ENCODE data around the gene P2RX6. TPM values are rescaled to one million over a fixed set of nuclear protein-coding genes. Genes with fewer than 3 reads are reported as not detected.
A peak's percentile ranks its signal among the peaks of the same experiment; 100 is the strongest.

Gene P2RX6
- total and polyA plus RNA-seq, 9 of the 15 experiments (the other 6 are each of a cell fraction or from before 2014, with no cell fraction given) = 0.01 to 3.9 (median 1.5) TPM; not detected in 1

GRCh38 chr22:21070690-21071615, 56.0 kb downstream of the P2RX6 start:
- Histone ChIP-seq H3K36me3 (ENCODE audit: control insufficient read depth, insufficient read depth, low read length) (no peaks in the 10 kb centered on the region), H3K79me2 (ENCODE audit: control insufficient read depth, insufficient read depth, low read length) (no peaks in the 10 kb centered on the region), H4K20me1 (replicated peaks; ENCODE audit: control insufficient read depth, insufficient read depth, low read length) (peaks cover under 1% of the 10 kb centered on the region; the same call in 1 of the 2 replicates), H3K27ac (ENCODE audit: extremely low read depth, low read depth, low read length) (no peak overlapping the region), H2AFZ (ENCODE audit: low read depth, low read length) (no peak overlapping the region), H3K9ac (ENCODE audit: insufficient read depth in 1 of 2, low read depth in 2 of 2, low read length in 2 of 2) (no peak overlapping the region), H3K9me1 (ENCODE audit: control insufficient read depth, insufficient read depth, low read length) (no peaks in the 10 kb centered on the region), H3K4me2 (ENCODE audit: insufficient read depth, low read length) (no peak overlapping the region), H3K27me3 (ENCODE audit: control insufficient read depth in 2 of 2, insufficient read depth in 2 of 2, low read length in 2 of 2) (peaks cover 60 to 74% of the 10 kb centered on the region in 2 experiments), H3K4me1 (replicated peaks in 1 of 2; ENCODE audit: control insufficient read depth in 2 of 2, insufficient read depth in 2 of 2, low read length in 2 of 2) (peaks cover 0 to 3% of the 10 kb centered on the region in 2 experiments; a peak in 1 of 5 replicates), H3K9me3 (replicated peaks; ENCODE audit: control insufficient read depth, insufficient read depth, low read depth, low read length) (peaks cover 5% of the 10 kb centered on the region), H3K4me3 (no peak overlapping the region)
- FAIRE-seq (peak; percentile 29), ATAC-seq (no peak; the same call in 2 of the 3 replicates), DNase-seq (ENCODE audit: extremely low read depth in 1 of 4, low spot score in 3 of 4) (peak in 2 of 4 experiments; percentile 31 to 40)
- intact Hi-C loops (cut with micrococcal nuclease) (loop anchor here (5.0 kb wide), 1 partner anchor 184 kb away; no protein-coding TSS in a partner anchor), in situ Hi-C loops (cut with MboI) (no loop called here)
- 5% methylated on average over 17 of the region's 17 CpGs for WGBS (ENCODE audit: insufficient coverage, low coverage, missing lambda C conversion rate)
- ChIA-PET POLR2A (interaction anchor here (0.6 to 1.4 kb wide), 6 partner anchors 10 to 770 kb away, joined by 3 to 4 read pairs (median 3); no protein-coding TSS in a partner anchor), CTCF (ENCODE audit: low intra/inter-chr PET ratio) (no interaction called here)
- BruUV-seq (replicated peaks) = no TSS peak
- TF ChIP-seq TAF1 (IDR thresholded peaks at IDR 0.05; ENCODE audit: control insufficient read depth, extremely low read depth, insufficient read depth, low read length, severe bottlenecking) = no peak
- peak; percentile 57 for TF ChIP-seq SNRNP70 (optimal IDR thresholded peaks at IDR 0.05; ENCODE audit: low read depth, low read length)
- TF ChIP-seq ZNF12 (CRISPR knock-in tag; IDR thresholded peaks at IDR 0.05) = no peak
- TF ChIP-seq THAP12 (CRISPR knock-in tag; IDR thresholded peaks at IDR 0.05) = peak; percentile 34; the same call in 1 of the 2 replicates
- TF ChIP-seq NFATC3 (IDR thresholded peaks at IDR 0.05) = no peak
- no peak for TF ChIP-seq HDAC2 (IDR thresholded peaks at IDR 0.05)
- TF ChIP-seq KLF10 (CRISPR knock-in tag; IDR thresholded peaks at IDR 0.05) = no peak
- TF ChIP-seq HMGN3 (IDR thresholded peaks at IDR 0.05; ENCODE audit: borderline replicate concordance, extremely low read depth, insufficient read length, low read depth, low read length) = no peak
- no peak for TF ChIP-seq ETS2 (tag; IDR thresholded peaks at IDR 0.05; ENCODE audit: borderline replicate concordance, poor library complexity, severe bottlenecking)
- no peak for TF ChIP-seq MTA3 (IDR thresholded peaks at IDR 0.05; ENCODE audit: borderline replicate concordance)
- no peak for TF ChIP-seq BDP1 (IDR thresholded peaks at IDR 0.05; ENCODE audit: insufficient read depth, insufficient read length)
- 0 out of 2 replicates have a peak, but pooled peaks have one; percentile 36 for TF ChIP-seq AFF4 (CRISPR knock-in tag; IDR thresholded peaks at IDR 0.05)
- 0 out of 2 replicates have a peak, but pooled peaks have one; percentile 13 for TF ChIP-seq USF1 (CRISPR knock-in tag; IDR thresholded peaks at IDR 0.05)
- TF ChIP-seq STAT5B (CRISPR knock-in tag; IDR thresholded peaks at IDR 0.05) = no peak

Data from K562 (cell line).